Measurements from ENCODE around the gene ARFGEF2. TPM values are rescaled to one million over a fixed set of nuclear protein-coding genes. Genes with fewer than 3 reads are reported as not detected.

ARFGEF2 gene
- total and polyA plus RNA-seq, 2 experiments from 2014 or later = 8.5 to 20.6 TPM

DNA sequence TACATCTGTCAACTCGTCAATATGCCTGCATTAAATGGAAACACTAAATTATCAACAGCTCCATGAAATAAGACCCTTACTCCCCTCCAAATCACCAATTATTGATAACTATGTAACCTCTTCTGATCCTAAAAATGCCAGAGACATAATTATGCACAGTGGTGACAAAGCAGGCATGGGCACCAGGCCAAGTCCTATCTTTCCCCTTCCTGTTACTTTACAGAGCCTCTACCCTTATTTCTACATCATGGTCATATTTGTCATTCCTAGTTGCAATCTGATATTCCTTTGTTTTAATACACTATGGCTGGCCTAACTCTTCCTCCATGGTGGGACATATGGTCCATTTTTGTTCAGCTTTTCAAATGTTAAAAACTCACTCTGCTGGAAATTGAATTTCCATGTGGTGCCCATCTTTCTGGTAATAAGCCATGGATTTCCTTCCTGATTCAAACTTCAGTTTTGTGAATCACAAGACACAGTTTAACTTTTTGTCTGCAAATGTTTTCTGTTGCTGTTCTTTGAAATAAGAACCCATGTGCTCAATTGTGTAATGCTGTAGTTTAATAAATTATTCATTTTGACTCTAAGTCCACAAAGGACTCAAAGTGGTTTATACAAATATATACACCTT is 41.8 kb upstream of the ARFGEF2 start:
- H3K4me1 ChIP-seq (ENCODE audit: low read depth) = no peaks in the 10 kb centered on the region
- H3K4me3 ChIP-seq = no peak overlapping the region
- no peaks in the 10 kb centered on the region for H3K9me3 ChIP-seq (ENCODE audit: low read depth)
- TF ChIP-seq, protein P1, sequence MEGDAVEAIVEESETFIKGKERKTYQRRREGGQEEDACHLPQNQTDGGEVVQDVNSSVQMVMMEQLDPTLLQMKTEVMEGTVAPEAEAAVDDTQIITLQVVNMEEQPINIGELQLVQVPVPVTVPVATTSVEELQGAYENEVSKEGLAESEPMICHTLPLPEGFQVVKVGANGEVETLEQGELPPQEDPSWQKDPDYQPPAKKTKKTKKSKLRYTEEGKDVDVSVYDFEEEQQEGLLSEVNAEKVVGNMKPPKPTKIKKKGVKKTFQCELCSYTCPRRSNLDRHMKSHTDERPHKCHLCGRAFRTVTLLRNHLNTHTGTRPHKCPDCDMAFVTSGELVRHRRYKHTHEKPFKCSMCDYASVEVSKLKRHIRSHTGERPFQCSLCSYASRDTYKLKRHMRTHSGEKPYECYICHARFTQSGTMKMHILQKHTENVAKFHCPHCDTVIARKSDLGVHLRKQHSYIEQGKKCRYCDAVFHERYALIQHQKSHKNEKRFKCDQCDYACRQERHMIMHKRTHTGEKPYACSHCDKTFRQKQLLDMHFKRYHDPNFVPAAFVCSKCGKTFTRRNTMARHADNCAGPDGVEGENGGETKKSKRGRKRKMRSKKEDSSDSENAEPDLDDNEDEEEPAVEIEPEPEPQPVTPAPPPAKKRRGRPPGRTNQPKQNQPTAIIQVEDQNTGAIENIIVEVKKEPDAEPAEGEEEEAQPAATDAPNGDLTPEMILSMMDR (IDR thresholded peaks at IDR 0.05; ENCODE audit: low read depth, low read length) = no peak
- no peak overlapping the region for H3K27ac ChIP-seq
- peaks cover 24% of the 10 kb centered on the region for H3K27me3 ChIP-seq
- peak in 1 of 2 donors; percentile 40 for DNase-seq (ENCODE audit: low read depth in 1 of 2, low spot score in 1 of 2)
- no peaks in the 10 kb centered on the region for H3K36me3 ChIP-seq

DNA sequence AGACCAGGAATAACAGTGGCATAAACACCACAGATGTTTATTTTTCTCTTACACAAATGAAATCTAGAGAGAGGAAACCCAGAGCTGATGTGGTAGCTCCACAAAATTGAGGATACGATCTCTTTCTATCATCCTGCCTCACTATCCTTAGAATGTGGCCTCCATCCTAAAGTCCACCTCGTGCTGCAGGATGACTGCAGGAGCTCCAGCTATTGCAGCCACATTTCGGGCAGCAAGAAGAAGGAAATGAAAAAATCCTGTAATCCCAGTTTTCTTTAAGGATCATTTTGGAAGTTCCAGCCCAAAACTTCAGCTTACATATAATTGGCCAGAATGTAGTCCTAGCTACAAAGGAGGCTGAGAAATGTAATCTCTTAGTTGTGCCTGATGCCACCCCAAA is 41.2 kb upstream of the ARFGEF2 start:
- Histone ChIP-seq H3K27ac (no peak overlapping the region), H3K4me1 (ENCODE audit: low read depth) (no peaks in the 10 kb centered on the region), H3K9me3 (ENCODE audit: low read depth) (no peaks in the 10 kb centered on the region), H3K4me3 (no peak overlapping the region), H3K36me3 (no peaks in the 10 kb centered on the region), H3K27me3 (peaks cover 19% of the 10 kb centered on the region)
- no peak for DNase-seq (ENCODE audit: low read depth in 1 of 2, low spot score in 1 of 2)
- TF ChIP-seq, protein P1 (IDR thresholded peaks at IDR 0.05; ENCODE audit: low read depth, low read length) = no peak

DNA sequence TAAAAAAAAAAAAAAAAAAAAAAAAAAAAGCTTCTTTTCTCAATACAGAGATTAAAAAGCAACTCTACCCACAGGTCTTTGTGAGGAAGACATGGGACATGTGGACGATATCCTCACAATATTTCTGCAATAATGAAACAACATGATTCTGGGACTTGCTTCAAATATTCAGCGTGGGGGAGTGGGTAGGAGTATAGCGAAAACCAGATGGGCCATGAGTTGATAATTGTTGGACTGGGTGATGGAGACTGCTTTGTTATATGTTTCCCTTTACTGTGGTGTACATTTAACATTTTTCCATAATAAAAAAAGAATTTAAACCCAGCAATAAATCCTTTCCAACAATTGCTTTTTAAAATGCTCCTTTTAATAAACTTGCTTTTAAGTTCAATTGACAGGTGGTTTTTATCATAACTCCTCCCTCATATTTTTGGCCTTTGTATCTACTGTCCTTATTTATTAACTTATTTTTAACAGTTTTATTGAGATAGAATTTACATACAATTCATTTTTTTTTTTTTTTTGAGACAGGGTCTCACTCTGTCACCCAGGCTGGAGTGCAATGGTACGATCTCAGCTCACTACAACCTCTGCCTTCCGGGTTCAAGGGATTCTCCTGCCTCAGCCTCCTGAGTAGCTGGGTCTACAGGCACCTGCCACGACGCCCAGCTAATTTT is 40.4 kb upstream of the ARFGEF2 start:
- H3K27ac ChIP-seq = no peak overlapping the region
- DNase-seq (ENCODE audit: low read depth in 1 of 2, low spot score in 1 of 2) = peak in 1 of 2 donors; percentile 58
- no peaks in the 10 kb centered on the region for H3K36me3 ChIP-seq
- H3K4me1 ChIP-seq (ENCODE audit: low read depth) = no peaks in the 10 kb centered on the region
- TF ChIP-seq, protein P1 (IDR thresholded peaks at IDR 0.05; ENCODE audit: low read depth, low read length) = no peak
- no peak overlapping the region for H3K4me3 ChIP-seq
- H3K27me3 ChIP-seq = peaks cover 11% of the 10 kb centered on the region
- H3K9me3 ChIP-seq (ENCODE audit: low read depth) = no peaks in the 10 kb centered on the region

DNA sequence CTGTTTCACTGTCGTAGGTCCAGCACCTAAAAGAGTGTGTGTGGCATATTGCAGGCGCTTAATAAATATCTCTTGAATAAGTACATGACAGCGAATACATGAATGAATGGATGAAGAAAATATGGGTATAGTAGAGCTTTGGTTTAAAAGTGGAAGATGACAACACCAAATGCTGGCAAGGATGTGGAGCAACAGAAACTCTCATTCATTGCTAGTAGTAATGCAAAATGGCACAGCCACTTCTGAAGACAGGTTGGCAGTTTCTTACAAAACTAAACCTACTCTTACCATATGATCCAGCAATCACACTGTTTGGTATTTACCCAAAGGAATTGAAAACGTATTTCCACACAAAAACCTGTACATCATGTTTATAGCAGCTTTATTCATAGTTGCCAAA is 36.3 kb upstream of the ARFGEF2 start:
- Histone ChIP-seq H3K4me1 (ENCODE audit: low read depth) (no peaks in the 10 kb centered on the region), H3K4me3 (no peak overlapping the region), H3K36me3 (no peaks in the 10 kb centered on the region), H3K27ac (no peak overlapping the region), H3K9me3 (ENCODE audit: low read depth) (no peaks in the 10 kb centered on the region), H3K27me3 (peaks cover 11% of the 10 kb centered on the region)
- TF ChIP-seq, protein P1 (IDR thresholded peaks at IDR 0.05; ENCODE audit: low read depth, low read length) = no peak
- DNase-seq (ENCODE audit: low read depth in 1 of 2, low spot score in 1 of 2) = no peak

DNA sequence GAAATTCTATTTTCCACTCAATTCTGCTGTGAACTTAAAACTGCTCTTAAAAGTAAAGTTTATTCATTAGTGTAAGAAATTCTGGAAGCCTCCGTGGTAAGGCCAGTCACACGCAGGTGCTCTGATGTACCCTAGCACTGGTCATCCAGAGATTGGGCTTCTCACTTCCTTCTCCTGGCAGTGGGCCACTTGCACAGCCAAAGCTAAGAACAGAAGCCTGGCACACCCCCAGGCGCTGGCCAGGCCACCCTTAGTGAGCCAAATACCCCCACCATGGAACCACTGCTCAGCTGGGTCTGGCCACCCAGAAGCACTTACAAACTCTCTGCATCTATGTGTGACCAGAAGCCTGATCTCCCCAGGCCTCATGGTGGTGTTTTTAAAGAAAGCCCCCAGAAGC is 35.3 kb upstream of the ARFGEF2 start:
- TF ChIP-seq, protein P1 (IDR thresholded peaks at IDR 0.05; ENCODE audit: low read depth, low read length) = no peak

More for the DNA sequence above, 35.3 kb upstream of the ARFGEF2 start:
- Histone ChIP-seq H3K4me3 (no peak overlapping the region), H3K36me3 (no peaks in the 10 kb centered on the region), H3K27me3 (peaks cover 14% of the 10 kb centered on the region), H3K27ac (no peak overlapping the region), H3K9me3 (ENCODE audit: low read depth) (no peaks in the 10 kb centered on the region), H3K4me1 (ENCODE audit: low read depth) (no peaks in the 10 kb centered on the region)
- DNase-seq (ENCODE audit: low read depth in 1 of 2, low spot score in 1 of 2) = no peak
